ENCODE measurements around the gene COL4A6.

DNA sequence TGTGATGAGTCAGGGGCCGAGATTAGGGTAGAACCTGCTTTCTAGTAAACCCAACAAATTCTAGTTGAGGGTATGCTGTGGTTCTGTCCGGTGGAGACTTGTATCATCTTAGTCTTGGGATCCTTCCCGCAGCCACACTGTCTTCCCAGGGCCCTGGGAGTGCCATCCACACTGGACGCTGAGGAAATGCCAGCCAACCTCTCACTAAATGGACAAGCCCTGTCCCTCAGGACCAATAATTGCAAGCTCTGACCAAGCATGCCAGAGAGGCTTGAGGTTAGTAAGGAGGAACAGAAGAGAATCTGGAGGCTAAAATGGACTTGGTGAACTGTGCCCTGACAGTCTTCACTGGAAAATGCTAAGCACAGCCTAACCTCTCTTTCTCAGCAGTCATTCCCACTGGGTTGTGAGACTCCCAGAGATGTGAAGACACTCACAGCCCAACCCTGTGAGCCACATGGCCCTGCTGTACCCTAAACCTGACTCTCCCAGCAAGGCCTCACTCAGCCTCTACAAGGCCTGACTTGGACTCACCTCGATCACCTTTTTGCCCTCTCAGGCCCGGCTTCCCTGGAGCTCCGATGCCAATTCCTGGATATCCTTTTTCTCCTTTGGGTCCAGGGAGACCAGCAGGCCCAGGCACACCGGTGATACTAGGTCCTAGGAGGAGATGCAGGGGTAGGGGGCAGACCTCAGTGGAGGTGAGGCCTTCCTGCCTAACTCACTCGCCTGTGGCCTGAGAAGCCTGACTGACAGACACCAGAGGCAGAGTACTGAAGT, 269.1 kb downstream of the COL4A6 start:
- no peak for TF ChIP-seq CTCF (IDR thresholded peaks at IDR 0.05 in 2 of 3, conservative IDR thresholded peaks at IDR 0.05 in 1 of 3; ENCODE audit: borderline replicate concordance in 1 of 3, insufficient read depth in 1 of 3, low read depth in 2 of 3, low read length in 2 of 3)
- TF ChIP-seq ATF3 (IDR thresholded peaks at IDR 0.05) = no peak
- TF ChIP-seq, protein P1, sequence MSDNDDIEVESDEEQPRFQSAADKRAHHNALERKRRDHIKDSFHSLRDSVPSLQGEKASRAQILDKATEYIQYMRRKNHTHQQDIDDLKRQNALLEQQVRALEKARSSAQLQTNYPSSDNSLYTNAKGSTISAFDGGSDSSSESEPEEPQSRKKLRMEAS (IDR thresholded peaks at IDR 0.05) = no peak
- TF ChIP-seq POLR2A (IDR thresholded peaks at IDR 0.05; ENCODE audit: borderline replicate concordance, extremely low read depth, insufficient read depth, insufficient read length) = no peak
- TF ChIP-seq SIN3A (IDR thresholded peaks at IDR 0.05; ENCODE audit: low read depth) = no peak
- TF ChIP-seq ELF1 (IDR thresholded peaks at IDR 0.05; ENCODE audit: borderline replicate concordance, low read depth) = no peak
